ENCODE results near the gene AATK.

DNA sequence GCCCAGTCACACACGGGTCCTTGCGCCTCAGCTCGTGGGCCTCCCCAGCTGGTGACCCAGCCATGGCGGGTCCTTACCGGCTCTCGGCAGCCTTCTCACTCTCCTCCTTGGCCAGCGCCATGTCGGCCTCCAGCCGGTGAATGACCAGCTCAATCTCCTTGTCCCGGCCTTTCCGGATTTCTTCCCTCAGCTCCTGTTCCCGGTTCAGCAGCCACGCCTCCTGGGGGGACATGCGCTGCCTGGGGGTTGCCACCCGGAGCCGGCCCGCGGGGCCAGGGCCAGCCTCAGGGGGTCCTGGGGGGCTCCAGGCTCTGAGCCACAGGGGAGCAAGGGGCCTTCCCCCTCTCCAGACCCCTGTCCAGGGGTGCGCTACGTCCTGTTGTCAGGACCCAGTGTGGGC lies 25.1 kb upstream of the AATK start:
- TF ChIP-seq YY1 (IDR thresholded peaks at IDR 0.05; ENCODE audit: low read depth) (no peak), MXI1 (IDR thresholded peaks at IDR 0.05; ENCODE audit: low read depth, low read length) (no peak), ZBTB33 (IDR thresholded peaks at IDR 0.05; ENCODE audit: borderline replicate concordance, low read depth) (no peak), CTCF (IDR thresholded peaks at IDR 0.05) (no peak)
